Epithelial cell of esophagus (primary cell): ENCODE data around the gene CXCL6.

Source experiments
- DNase-seq: peaks from one replicate; pipeline ENCODE4 v3.0.0; 2010; ENCODE audit warnings: low read depth
- H3K4me3 ChIP-seq: 2 replicates; pipeline ENCODE4 v1.5.1; 2011; ENCODE audit warnings: mild to moderate bottlenecking, low read length, control low read depth
- CTCF ChIP-seq: IDR thresholded peaks from 2 replicates; pipeline ENCODE4 v1.5.1; 2011; ENCODE audit warnings: low read depth, mild to moderate bottlenecking, low read length, control low read depth, inconsistent platforms; ENCODE audit not compliant: insufficient read depth; ENCODE audit errors: missing control alignments

Gene CXCL6

GRCh38 chr4:73848183-73848777, 11.8 kb downstream of the CXCL6 start:
- no peak for TF ChIP-seq CTCF
- DNase-seq, result no peak
- H3K4me3 ChIP-seq, result no peak overlapping the region

GRCh38 chr4:73850261-73850970, 13.9 kb downstream of the CXCL6 start:
- DNase-seq, result peak; percentile 59
- H3K4me3 ChIP-seq, result no peak overlapping the region
- no peak for TF ChIP-seq CTCF

- no peak for DNase-seq
- H3K4me3 ChIP-seq, result no peak overlapping the region
- TF ChIP-seq CTCF, result no peak
These were observed 14.8 kb downstream of the CXCL6 start for GRCh38 chr4:73851293-73851692.

- no peak overlapping the region for H3K4me3 ChIP-seq
- no peak for DNase-seq
- no peak for TF ChIP-seq CTCF
These were observed 16.3 kb downstream of the CXCL6 start for GRCh38 chr4:73852771-73853170.

- TF ChIP-seq CTCF, result peak; percentile 35
- DNase-seq, result no peak
- peak within 1 kb of the TSS; percentile 4 for H3K4me3 ChIP-seq
These were observed 16.8 kb downstream of the CXCL6 start, which contains the start of gene PF4V1 for GRCh38 chr4:73853246-73853704. Gene PF4V1 (plus strand): TSS chr4:73853296. CDS start chr4:73853363, 67 bp downstream.

GRCh38 chr4:73853718-73854473, 17.4 kb downstream of the CXCL6 start:
- H3K4me3 ChIP-seq, result no peak overlapping the region
- TF ChIP-seq CTCF, result no peak
- no peak for DNase-seq
